T47D (cell line): ENCODE data around the gene CCT5.
A peak's percentile ranks its signal among the peaks of the same experiment; 100 is the strongest.

ENCODE experiments used
- DNase-seq, 2 experiments: peaks; one replicate each; pipeline versions ENCODE4 v3.0.0 to v3.0.0-alpha.2; 2011 to 2012; ENCODE audit warnings: low read depth in 1 of 2, low spot score in 1 of 2
- JUND ChIP-seq: IDR thresholded peaks from 2 replicates; pipeline ENCODE4 v1.6.1; 2012; ENCODE audit warnings: low read depth
- in situ Hi-C: cut with HindIII; loops from 2 replicates; pipeline ENCODE4 v1.10.0; 2016; ENCODE audit warnings: low sequenced_read_pairs, low pct_unique_long_range_greater_than_20kb

CCT5 gene

DNA sequence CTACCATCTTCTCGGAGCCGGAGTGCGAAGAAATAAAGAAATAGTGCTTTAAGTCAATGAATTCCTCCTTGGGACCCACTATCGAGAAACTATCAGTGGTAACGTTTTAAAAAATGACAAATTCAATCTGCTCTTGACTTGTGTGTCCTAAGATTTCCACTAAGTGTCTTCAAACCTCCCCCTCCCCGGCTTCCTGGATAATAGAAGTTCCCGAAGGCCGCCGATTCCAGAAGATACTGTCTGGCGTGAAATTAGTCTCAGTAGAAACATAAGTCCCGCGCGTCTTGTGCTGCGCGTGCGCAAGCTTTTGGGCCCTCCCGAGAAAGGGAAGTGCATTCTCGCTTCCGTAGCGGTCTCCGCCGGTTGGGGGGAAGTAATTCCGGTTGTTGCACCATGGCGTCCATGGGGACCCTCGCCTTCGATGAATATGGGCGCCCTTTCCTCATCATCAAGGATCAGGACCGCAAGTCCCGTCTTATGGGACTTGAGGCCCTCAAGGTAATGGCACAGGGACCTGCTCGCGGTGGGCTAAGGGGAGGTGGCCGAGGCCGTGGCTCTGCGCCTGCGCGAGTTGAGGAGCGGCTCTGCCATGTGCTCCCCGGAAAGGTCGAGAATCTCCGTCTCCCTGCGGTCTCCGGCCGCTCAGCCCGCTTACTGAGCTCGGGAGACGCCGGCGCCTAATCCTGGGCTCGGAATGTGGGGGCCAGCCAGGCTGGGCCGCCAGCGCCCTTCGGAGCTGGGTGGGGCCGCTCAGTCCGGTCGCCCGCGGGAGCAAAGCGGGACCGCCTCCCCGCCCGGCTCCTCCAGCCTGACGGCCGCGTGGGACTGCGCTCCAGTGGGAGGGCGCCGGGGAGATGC is at the start of gene CCT5:
Gene CCT5 (plus strand): TSS at position 333 of the 858 bp plus-strand sequence. CDS start 61 bp downstream, at position 394.
- no peak for TF ChIP-seq JUND
- in situ Hi-C loops, result no loop called here
- DNase-seq, result peak; percentile 90 to 99

DNA sequence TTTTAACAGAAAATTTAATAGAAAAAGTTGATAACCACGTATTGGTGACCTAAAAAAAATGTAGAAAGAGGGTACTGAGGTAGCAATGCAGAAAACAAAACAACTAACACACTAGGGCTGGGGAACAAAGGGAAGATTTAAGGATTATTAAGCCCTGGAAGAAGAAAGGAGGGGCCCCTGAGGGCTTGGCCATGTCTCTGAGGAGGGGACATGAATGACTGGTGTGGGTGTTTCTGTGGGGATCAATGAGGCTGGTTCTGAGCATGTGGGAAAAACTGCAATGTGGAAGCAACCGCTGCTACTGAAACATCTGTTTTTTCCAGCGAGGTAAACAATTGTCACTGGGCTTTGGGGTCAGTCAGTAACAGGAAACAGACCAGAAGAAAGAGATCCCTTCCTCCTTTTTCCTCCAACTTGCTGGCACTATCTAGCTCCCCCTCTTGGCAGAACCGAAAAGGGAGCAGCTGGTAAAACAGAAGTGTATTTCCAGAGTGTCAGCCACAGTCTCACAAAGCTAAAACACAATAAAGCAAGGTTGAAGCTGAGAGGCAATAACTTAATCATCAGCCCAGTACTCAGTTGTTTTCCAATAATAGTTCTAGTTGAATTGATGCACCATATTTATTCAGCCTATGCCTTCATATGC is 48.7 kb upstream of the CCT5 start:
- DNase-seq, result no peak
- in situ Hi-C loops, result no loop called here

GRCh38 chr5:10202089-10202910 is 47.8 kb upstream of the CCT5 start:
- DNase-seq, result no peak
- TF ChIP-seq JUND, result no peak

More for the DNA sequence above, 48.7 kb upstream of the CCT5 start:
- no peak for TF ChIP-seq JUND

DNA sequence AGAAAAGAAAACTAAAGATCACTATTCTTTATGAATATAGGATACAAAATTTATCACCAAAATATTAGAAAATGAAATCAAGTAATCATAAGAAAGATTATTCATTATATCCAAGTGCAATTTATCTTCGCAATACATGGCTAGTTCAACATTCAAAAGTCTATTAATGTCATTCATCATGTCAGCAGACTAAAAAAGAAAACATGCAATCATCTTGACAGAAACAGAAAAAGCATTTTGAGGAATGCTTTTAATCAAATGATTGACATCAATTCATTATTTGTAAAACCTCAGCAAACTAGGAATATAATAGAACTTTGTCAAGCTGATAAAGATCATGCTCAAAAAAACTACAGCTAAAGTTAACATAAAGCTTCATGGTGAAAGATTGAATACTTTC is 41.1 kb upstream of the CCT5 start:
- no peak for DNase-seq
- in situ Hi-C loops, result no loop called here
- TF ChIP-seq JUND, result no peak

More at GRCh38 chr5:10202089-10202910, 47.8 kb upstream of the CCT5 start:
- in situ Hi-C loops, result no loop called here

GRCh38 chr5:10213316-10213715 is 36.8 kb upstream of the CCT5 start:
- DNase-seq, result no peak
- no peak for TF ChIP-seq JUND
- in situ Hi-C loops, result no loop called here

DNA sequence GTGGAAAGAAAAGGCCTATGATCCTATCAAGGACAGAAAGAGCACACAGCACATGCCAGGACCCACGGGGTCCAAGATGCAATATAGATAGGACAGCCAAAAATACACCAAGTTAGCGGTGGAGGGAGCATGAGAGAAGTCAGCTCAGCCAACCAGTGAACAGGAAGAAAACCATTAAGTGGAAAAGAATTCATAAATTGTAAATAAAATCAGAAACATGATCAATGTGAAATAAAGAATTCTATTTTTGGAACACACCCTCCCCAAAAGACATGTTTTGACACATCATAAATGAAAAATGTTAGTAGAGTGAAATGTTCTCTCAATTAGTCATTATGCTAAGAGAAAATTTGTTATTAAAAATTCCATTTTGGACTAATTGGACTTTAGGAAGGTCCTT is 36.0 kb upstream of the CCT5 start:
- DNase-seq, result no peak
- no peak for TF ChIP-seq JUND
- in situ Hi-C loops, result no loop called here

- no peak for DNase-seq
- in situ Hi-C loops, result no loop called here
- TF ChIP-seq JUND, result no peak
These were observed 34.7 kb upstream of the CCT5 start for GRCh38 chr5:10215366-10215765.

DNA sequence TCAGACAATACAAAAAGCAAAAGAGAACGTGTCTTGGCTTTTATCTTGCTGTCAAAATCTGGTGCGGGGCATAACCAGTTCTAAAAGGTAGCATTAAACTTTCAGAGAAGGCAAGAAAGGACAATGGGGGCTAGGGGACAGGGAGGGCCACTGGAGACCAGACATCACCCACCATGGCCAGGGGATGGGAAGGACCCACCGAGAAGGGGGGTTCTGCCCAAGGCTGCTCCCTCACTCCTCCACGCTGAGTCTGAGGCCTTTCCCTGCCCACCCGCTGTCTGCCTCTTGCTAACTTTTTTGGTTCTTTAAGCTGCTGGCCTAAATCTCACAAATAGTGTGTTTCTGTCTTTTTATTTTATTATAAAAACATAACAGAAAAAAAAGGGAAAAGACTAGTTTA is 34.0 kb upstream of the CCT5 start:
- no peak for DNase-seq
- no peak for TF ChIP-seq JUND
- in situ Hi-C loops, result no loop called here

GRCh38 chr5:10218658-10219057 is 31.4 kb upstream of the CCT5 start:
- DNase-seq, result no peak
- TF ChIP-seq JUND, result no peak
- in situ Hi-C loops, result no loop called here

GRCh38 chr5:10219068-10219467 is 31.0 kb upstream of the CCT5 start:
- no peak for TF ChIP-seq JUND
- in situ Hi-C loops, result no loop called here
- DNase-seq, result no peak

GRCh38 chr5:10220248-10220647 is 29.8 kb upstream of the CCT5 start:
- in situ Hi-C loops, result no loop called here
- DNase-seq, result no peak
- TF ChIP-seq JUND, result no peak

DNA sequence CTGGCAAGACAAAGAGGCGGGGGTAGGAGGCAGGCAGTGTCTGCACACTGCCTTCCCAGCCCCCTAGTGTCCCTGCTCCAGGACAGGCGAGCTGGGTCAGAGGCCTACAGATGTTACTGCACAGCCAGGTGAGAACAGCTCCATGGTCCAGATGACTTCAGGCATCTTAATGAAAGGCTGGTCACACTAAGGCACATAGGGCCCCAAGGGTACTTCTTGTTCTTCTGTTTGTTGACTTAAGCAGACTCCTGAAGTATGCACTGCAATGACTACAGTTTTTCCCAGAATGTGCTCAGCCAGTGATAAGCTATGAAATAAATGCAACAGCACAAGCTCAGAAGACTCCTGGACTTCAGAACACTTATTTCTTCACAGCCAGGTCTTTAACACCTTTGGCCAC is 27.8 kb upstream of the CCT5 start:
- no peak for TF ChIP-seq JUND
- no peak for DNase-seq
- in situ Hi-C loops, result no loop called here
